HG02870 (cell line): ENCODE measurements around the gene PIAS3.
A peak's percentile ranks its signal among the peaks of the same experiment; 100 is the strongest.

ENCODE experiments used
- ATAC-seq: cut with Tn5 transposase; IDR thresholded peaks from one replicate; pipeline ENCODE4 v1.9.1; 2021; ENCODE audit warnings: mild to moderate bottlenecking, moderate library complexity; ENCODE audit not compliant: unreplicated experiment

The PIAS3 gene

DNA sequence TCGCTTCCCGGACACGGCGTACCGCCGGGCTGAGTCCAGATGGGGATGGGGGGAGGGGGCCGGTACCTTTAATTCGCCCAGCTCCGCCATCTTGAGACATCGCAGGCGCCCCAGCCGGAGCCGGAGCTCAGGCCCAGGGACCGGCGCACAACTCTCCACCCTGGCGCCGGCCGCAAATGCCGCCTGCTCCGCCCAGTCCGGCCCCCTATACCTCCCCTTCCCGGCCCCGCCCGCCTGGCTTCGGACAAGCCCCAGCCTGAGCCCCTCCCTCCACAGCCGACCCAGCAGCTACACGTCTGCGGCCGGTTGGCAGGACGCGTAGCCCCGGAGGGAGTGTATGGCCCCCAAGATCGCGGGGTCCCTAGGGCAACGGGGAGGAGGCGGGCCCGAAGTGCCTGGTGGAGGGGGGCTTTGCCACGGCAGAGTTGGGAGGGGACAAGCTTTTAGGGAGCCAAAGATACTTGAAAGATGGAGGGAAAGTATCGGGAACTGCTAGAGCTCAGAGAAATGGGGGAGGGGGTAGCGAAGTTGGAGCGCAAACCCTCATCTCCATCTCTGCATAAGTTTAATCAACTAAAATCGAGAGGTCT lies at the start of gene PIAS3:
Gene PIAS3, minus strand, starts transcription at position 181 of the 590 bp plus-strand sequence. Its CDS starts 91 bp downstream, at position 90.
- ATAC-seq: peak; percentile 84

DNA sequence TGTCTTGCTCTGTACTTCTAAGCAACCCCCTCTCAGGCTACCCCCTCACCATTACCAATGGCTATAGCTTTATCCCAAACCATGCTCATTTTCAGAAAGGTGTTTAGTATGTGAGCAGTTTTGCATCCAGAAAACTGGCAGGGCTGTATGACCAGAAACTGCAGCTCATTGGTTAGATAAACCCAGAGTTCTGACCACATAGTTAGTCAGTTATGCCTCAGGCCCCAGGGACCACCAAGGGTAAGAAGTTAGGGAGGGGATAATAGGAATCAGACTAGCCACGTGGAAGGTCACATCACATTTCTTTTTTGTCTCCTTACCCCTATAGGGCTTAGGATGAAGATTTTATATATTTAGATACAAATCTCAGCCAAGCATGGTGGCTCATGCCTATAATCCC lies 49.8 kb upstream of the PIAS3 start:
- no peak for ATAC-seq

DNA sequence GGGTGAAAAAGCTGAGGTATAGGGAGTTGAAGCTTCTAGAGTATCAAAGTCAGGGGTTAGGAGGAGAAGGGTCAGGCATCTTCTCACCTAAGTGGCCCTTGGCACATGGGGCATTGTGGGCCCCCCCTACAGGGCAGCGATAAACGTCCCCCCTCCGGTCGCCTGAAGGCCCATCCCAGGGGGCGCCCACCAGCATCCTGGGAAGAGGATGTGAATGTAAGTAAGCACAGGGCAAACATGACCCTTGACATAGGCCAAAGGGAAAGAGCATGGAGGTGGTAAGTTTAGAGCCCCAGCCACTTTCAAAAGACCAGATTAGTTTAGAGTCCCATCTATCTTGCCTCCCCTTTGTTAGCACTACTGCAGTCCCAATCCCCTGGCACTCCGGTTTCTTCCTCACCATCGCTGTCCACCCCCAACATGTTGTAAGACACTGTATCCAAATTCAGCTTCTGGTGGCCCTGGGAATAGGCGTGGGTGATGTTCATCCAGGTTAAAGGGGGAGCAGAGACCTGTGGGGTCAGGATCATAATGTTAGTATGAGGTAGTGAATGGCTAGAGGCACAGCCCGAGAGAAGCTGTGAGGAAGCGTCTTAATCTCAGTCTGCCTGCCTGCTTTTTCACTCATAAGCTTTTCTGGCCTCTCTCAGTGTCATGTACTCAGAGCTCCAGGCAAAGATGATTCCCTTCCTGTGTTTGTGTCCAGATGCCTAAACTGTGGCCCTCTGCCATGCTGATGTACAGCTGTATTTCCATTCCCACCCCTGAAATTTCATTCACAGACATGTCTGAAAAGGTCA lies 48.3 kb upstream of the PIAS3 start:
- no peak for ATAC-seq

DNA sequence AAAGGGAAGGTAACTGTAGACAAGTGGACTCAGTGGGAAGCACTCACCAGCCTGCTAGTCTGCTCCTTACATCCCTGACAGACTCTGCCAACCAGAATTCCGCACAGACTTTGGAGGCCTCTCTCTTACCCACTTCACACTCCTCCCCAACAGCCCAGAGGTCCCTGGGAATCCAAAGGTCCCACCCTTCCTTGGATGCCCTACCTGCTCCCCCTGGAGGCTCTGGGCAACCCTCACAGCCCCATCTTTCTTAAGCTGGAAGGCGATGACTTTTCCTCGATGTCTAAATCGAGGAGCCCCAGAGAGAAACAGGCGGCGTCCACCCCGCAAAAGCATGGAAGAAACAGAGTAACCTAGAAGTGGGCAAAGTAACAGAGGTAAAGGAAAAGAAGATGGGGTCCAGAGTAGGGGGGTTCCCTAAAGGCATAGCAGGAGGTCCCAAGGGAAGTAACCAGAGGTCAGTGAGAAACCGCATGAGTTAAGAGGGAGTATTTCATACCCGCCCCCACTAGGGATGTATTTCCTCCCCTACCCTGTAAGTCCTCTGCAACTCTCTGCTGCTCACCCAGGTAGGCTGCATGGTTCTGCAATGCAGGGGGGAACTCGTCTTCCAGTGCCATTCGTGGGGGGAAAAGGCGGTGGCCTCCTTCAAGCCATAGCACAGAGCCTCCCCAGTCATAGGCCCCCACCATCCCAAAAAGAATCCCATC lies 42.6 kb upstream of the PIAS3 start:
- ATAC-seq: no peak

DNA sequence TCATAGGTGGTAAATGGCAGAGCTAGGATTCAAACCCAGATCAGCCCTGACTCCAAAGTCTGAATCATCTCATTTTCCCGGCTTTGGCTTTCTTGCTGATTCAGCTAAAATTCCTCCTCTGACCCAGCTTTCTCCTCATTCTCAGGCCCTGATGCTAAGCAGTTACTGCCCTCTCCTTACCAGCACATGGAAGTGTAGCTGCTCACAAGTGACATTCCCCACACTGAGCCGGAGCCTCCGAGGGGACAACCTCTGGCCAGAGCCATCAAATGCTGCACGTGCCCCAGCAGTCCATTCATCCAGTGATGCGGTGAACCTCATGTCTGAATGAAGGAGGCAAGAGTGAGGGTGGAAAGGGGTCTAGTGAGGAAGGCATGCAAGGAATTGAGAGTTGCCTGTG lies 39.9 kb upstream of the PIAS3 start:
- no peak for ATAC-seq

DNA sequence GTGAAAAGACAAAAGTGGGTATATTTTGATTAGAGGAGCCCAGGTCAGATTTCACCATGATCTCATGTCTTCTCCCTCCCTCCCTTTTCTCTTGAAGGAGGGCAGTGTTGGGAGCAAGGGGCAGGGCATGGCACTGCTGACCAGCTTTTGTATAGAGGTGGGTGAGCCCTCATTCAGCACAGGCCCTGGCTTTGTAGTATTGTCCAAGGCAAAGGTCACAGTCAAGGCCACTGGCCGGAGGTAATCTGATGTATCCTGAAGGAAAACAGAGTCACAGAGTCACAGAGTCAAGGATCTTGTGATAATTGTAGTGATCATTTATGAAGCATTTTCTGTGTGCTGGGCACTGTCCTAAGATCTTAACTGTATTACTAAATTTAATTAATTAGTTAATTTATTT lies 39.1 kb upstream of the PIAS3 start:
- no peak for ATAC-seq

DNA sequence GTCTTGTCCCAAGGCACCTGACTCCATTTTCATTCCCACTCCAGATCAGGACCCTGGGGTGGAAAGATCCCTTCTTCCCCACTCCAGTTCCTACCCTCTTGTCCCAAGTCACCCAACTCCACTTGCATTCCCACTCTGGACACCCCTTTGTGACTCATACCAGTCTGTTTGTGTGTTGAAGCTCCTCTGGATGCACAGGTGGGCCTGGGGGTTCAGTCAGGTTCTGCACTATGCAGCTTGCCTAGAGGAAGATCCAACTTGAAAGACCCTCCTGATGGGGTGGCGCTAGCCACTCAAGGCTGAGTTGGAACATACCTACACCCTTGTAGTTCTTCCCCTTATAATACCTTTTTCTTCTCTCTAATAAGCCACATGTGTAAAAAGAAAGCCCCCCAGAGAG lies 36.6 kb upstream of the PIAS3 start:
- no peak for ATAC-seq

DNA sequence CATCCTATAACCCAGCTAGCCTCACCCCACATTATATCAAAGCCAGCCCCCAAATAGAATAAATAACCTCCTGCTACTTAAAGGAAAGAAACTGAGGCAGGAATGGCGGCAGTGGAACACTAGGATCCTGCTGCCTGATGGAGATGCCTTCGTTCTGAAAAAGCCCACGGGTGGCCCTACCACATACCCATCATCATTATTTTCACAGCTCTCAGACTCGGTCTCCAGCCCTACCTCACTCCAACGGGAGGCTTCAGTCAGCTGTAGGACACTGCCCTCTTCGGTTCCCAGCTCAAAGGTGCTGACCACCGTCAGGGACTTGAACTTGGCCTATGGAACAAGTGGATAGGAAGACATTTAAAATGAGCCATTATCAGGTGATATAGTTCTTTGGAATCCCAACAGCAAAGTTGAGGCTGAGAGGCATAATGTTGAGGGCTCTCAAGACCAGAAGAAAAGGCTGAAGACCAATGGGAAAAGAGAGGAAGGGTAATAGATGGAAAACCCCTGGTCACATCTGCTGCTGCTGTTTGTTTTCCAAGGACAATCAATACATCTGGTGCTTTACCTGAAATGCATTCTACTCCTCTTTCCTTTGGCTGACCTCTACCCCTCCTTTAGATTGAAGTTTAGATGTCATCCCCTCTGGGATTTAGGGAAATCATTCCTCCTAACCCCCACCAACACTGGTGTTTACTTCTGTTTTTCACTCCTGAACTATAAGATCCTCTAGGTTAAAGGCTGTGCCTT lies 34.6 kb upstream of the PIAS3 start:
- no peak for ATAC-seq

DNA sequence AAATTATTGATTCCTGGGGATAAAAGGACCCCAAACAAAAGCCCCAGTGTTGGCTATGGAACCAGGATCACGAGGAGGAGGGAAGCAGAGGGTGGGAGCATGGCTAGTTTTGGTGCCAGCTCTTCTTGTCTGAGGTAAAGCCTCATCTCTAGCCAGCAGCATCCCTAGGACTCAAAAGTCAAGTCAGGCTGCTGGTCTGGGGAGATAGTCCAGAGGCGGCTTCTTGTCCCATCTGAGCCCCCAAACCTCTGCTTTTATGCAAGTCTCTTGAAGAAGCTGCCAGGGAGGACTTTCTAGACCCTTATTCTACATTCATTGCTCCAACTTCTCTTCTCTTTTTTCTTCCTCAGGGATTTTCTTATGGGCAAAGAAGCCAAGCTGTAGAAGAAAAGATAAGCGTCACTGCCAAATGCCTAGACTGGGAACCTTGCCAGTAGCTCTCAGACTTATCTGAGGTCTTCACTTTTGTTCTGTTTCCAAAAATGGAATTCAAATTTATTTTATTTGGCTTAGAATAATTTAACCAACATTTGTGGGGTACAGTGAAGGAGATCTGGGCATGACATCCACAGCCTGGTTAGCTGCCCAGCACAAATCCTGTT lies 33.7 kb upstream of the PIAS3 start:
- no peak for ATAC-seq

DNA sequence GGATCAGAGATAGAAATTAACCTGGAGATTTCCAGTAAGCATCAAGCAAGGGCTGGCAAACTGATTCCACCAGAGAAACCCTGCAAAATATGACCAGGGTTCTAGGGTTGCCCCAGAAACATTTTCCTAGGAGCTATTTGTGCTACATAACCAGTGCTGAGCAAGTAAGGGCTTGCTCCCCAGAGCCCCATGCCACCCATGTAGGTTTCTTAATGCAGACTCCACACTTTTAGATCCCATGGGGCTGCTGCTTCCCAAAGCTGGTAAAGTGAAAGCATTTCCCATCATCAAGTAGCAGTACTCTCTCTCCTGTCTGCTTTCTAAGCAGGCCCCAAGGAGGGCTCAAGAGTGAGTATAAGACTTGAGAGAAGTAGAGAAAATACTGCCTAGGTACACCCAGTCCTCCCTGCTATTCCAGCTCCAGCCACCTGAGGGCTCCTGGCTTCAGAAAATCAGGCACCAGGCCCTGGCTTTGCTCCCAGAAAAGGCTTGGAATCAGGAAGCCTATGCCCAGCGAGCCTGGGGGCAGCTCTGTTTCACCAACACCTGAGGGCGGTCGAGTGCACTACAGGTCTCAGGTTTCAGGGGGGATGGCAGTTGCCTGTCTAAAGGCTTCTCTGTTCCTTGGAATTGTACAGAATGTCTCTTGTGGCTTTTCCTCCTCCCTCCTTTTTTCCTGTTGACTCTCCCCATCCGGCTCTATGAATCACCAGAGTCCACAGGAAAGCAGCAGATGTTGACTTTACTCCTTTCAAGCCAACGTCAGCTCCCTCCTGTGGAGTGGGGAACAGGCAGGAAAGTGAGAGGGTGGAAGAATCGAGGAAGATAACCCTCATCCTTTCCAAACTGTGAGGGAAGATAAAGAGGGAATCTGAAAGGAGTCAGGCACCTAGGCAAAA lies 33.0 kb upstream of the PIAS3 start:
- ATAC-seq: no peak

DNA sequence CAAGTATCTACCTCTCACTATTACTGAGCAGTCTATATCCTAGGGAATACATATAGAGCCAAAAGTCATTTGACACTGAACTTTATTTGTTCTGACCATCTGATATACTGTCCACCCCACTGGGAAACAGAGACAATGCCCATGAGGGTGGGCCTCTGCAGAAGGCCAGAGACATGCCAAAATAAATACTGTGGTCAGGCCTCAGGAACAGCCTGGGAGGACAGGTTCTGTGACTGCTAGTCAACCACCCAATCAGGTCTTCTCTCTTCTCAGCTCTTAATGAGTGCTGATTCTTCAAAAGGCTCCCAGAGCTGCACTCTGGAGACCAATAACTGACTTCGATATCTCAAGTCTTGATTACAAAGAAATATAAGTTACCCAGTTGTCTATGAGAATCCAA lies 32.3 kb upstream of the PIAS3 start:
- no peak for ATAC-seq

DNA sequence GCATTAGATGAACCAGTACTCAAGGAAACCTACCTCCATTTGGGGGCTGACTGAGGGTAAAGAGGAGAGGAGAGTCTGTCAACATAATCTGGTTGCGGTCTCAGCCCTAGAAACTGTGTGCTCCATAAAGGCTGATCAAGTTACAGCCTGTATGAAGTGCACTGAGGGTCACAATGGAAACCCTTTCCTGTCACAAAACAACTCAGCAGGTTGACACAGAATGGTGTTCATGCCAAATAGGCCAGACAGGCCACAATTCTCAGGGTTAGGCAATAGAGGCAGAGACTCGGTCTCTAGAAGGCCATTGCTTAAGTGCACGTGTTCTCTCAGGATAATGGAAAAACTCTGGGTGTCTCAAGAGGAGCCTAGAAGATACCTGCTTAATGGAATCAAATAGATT lies 30.8 kb upstream of the PIAS3 start:
- no peak for ATAC-seq

DNA sequence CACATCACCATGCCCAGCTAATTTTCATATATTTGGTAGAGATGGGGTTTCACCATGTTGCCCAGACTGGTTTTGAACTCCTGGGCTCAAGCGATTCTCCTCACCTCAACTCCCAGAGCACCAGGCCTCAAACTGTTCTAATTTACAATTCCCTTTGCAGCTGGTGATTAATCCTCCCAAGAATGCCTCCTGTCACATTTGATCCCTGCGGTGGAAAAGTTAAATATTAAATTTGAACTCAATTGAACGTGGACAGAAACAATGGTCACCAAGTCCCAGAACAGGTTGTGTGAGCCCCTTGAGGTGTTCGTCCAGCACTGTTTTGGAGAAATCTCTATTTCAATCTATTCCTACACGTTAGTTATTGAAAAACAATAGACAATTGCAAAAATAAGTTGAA lies 28.8 kb upstream of the PIAS3 start:
- no peak for ATAC-seq

DNA sequence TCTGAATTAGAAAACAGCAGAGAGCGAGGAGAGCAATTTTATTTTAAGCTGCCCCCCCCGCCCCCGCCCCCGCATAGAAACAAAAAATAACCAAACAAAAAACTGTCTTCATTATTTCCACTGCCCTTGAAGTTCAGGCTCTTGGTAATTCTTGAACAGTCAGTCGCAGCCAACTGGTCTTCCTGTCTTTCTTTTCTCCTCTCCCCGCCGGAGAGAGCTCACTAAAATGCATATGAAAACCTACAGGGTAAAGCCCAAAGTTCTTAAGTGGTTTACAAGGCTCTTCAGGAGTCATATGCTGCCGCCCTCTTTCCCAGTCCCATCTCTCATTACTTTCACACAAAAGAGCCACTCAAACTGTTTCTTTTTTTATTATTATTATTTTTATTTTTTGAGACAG lies 27.9 kb upstream of the PIAS3 start:
- no peak for ATAC-seq

DNA sequence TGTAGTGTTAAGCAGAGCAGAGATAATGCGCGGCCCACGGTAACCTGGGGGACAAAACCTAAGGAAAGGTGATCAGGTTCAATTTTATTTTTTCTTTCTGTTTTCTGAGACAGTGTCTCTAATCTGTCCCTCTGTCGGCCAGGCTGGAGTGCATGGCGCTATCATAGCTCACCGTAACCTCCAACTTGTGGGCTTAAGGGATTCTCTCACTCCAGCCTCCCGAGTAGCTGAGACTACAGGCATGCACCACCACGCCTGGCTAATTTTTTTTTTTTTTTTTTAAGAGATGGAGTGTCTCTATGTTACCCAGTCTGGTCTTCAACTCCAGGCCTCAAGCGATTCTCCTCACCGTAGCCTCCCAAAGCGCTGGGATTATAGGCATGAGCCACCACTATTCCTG lies 27.5 kb upstream of the PIAS3 start:
- no peak for ATAC-seq

DNA sequence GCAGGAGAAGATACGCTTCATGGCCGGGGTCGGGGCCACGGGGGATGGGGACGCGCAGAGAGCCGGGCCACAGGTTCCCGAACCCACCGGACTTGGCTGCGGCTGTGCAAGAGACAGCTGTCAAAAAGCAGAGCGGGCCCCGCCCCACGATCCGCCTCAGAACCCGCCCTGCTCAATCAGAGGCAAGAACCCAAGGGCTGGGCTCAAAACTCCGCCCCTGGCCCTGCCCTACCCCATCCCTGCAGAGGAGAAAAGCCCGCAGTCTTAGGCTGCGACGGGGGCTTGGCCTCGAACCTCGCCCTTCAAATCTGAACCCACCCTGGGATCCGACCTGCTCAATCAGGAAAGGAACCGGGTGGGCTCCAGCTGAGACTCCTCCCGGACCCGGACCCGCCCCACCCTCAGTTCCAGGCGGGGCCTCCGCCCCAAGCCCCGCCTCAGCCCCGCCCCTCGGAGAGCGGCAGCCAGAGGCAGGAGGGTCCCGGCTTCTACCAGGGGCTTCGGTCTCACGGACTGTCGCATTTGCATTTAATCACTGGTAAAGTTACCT lies 26.9 kb upstream of the PIAS3 start, which contains the start of gene ANKRD35:
Gene ANKRD35, minus strand, starts transcription at position 129 of the 550 bp plus-strand sequence. Its CDS starts 108 bp downstream, at position 21.
- peak; percentile 96 for ATAC-seq

DNA sequence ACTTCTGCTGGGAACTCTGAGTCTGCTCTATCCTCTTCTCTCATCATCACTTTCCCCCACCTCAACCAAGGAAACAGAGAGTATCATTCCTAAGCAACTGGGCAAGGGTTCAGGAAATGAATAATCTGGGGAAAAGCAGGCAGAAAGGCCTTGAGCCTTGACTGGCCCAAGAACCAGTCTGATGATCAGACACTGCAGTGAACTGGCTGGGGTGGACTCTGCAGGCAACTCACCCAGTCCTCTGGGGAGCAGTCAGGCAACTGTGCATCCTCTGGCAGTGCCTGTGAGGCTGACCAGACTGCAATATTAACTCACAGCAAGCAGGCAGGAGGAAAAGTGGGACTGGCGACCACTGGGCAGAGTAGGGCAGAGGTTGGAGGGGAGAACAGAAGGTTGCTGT lies 25.8 kb upstream of the PIAS3 start:
- ATAC-seq: no peak

DNA sequence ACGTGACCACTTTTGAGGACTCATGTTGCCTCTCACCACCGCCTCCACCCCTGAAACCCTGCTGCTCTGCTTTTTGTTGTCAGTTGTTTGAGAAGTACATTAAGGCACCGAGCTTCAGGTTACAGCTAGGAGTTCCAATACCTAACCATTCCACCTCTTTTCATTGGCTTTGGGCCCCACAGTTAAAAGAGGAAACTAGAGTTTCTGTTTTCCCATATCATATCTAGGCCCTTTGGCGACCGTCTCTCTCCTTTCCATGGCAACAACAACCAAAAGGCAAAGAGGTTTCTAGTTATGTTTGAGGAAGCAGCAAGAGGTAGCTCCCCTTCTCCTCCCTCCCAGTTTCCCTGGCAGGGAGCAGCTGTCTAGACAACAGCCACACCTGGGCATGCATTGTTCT lies 20.9 kb upstream of the PIAS3 start:
- ATAC-seq: no peak

DNA sequence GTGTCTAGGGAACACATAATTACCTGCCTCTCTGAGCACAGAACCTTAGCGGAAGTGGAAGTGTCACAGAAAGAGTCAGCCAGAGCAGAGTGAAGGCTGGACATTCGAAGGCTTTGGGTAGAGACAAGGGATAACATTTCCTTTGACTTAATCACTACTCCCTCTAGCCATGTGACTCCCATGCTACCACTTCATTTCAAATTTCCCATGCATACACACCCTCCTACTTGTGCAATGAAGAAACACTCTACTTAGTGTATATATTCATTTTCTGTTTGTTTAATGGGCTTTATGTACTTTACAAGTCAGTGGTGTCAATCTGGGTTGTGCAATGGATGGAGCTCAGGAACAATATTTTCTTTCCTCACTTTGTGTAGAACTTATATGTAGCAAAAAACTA lies 19.8 kb upstream of the PIAS3 start:
- ATAC-seq: no peak
